Cardiac septum (tissue), 1 donor: ENCODE data around the gene FBXW5. TPM values are rescaled to one million over a fixed set of nuclear protein-coding genes. Genes with fewer than 3 reads are reported as not detected.

Source experiments
- DNase-seq: peaks from one replicate; pipeline ENCODE4 v3.0.0-alpha.2; 2020; ENCODE audit warnings: low spot score
- intact Hi-C: fragments of 100-400 bp; cut with DNase I; formaldehyde crosslinking; loops from one replicate; pipeline ENCODE4 v1.14.0; 2022
- total RNA-seq: library from RNA; stranded (reverse); fragmentation: NEBNext Ultra II Directional; extraction: Animal tissue kit (Norgen Biotek cat#: 25700); gene quantifications from one replicate; pipeline ENCODE4 v1.2.1, GENCODE V29; 2021
- donor health status: DM: no; HTN: no; CAD: no.

FBXW5 gene
- total RNA-seq, 1 donor from 2014 or later, result 162 TPM

DNA sequence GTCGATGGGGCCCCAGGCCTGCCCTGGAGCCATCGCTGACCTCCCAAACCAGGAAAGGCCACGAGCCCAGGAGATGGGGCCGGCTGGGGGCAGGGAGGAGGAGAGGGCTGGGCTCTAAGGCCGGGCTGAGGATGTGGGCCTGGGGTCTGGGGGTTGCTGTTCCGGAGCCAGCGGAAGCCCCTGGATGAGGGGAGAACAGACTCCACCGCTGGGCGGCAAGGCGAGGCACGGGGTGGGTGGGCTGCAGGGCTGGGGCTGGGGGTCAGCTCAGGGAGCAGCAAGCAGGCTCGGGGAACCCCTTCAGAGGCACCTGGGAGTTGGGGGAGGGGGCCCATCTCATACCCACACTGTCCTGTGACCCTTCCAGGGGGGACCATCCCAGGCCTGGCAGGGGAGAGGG lies 19.2 kb upstream of the FBXW5 start:
- DNase-seq, result no peak
- intact Hi-C loops, result no loop called here

DNA sequence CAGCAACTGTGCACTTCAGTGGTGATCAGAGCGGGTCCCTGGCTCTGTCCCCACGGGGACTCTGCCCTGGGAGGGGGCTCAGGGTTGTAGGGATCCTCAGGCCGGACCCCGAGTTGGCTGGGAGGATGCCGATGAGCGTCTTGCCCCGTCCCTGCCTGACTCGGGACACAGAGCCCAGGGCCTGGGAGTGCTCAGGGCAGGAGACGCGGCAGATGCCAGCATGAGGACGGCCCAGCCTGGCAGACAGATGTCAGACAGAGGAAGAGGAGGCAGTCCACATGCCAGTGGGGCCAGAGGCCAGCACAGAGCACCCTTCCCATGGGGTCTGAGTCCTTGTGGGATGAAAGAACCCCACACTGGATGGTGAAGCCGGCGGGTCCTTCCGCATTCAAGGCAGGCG lies 18.8 kb upstream of the FBXW5 start:
- intact Hi-C loops, result no loop called here
- DNase-seq, result no peak

DNA sequence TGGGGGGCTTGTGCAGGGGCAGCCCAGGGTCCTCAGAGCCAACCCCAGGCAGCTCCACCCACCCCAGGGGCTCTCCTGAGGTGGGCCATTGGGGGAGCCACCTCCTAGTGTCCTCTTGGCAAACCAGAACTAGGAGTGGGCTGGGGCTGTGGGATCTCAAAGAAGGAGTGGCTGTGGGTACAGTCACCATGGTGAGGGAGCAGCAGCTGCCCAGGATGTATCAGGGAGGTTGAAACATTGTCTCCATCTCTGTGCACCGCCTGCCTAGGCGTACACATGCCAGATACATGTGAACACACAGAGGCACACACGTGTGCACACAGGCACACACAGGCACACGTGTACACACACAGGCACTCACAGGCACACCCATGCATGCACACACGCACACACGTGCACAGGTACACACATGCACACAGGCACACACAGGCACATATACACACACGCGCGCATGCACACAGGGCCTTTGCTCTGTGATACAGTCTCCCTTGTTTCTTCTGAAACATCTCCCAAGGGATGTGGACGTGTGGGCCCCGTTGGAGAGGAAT lies 18.2 kb upstream of the FBXW5 start:
- intact Hi-C loops, result no loop called here
- DNase-seq, result no peak

DNA sequence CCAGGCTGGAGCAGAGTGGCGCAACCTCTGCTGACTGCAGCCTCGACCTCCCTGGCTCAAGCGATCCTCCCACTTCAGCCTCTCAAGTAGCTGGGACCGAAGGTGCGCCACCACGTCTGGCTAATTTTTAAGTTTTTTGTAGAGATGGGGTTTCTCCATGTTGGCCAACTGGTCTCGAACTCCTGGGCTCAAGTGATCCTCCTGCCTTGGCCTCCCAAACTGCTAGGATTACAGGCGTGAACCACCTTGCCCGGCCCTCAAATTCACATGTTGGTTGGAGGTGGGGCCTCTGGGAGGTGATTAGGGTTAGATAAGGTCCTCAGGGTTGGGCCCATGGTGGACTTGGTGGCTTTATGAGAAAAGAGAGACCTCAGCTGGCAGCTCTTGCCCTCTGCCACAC lies 17.6 kb upstream of the FBXW5 start:
- DNase-seq, result no peak

DNA sequence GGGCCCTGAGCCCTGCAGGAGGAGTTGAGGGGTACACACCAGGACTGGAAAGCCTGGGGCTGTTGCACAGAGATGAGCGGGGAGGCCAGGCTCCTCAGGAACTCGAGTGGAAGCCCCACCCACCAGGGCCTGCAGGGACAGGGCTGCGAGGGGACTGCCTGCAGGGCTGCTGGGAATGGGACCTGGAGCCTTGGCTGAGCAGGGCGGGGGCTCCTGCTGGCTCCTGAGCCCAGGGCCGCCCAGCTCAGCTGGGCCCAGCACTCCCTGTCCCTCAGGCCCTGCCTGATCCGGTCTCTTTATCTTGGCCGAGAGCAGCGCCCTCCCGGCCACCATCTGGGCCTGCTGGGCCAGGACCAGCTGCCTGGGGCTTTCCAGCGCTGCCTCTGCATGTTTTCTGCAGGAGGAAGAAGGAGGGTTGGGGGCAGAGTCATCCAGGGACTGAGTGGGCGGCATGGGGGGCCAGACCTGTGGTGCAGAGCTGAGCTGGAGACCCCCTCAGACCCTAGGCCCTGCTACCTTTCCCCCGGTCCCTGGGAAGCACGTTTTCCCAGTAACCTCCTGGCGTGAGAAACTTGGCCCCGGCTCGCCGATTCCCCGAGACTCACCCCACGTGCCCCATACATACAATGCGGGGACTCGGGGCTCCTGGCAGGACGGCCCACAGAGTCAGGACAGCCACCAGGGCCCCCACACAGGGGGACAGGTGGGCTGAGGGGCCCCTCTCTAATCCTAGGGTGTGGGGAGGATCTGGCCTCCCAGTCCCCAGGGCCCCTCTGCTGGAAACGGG lies 16.9 kb upstream of the FBXW5 start:
- intact Hi-C loops, result no loop called here
- no peak for DNase-seq

More for the DNA sequence above, 17.6 kb upstream of the FBXW5 start:
- intact Hi-C loops, result no loop called here

DNA sequence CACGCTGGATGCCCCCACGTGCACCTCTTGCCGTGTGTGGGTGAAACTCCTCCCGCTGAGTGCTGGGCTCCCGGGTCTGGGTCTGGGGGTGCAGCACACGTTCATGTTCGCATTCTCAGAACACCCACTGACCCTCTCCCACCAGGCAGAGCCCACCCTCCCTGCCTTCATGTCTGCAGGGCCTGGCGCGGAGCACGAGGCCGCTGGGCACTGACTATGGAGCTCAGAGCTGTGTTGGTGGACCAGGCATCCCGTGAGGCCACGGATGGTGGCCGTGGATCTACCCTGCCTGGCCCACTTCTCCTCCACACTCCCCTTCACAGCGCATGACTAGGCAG lies 16.4 kb upstream of the FBXW5 start:
- DNase-seq, result no peak
- intact Hi-C loops, result no loop called here

DNA sequence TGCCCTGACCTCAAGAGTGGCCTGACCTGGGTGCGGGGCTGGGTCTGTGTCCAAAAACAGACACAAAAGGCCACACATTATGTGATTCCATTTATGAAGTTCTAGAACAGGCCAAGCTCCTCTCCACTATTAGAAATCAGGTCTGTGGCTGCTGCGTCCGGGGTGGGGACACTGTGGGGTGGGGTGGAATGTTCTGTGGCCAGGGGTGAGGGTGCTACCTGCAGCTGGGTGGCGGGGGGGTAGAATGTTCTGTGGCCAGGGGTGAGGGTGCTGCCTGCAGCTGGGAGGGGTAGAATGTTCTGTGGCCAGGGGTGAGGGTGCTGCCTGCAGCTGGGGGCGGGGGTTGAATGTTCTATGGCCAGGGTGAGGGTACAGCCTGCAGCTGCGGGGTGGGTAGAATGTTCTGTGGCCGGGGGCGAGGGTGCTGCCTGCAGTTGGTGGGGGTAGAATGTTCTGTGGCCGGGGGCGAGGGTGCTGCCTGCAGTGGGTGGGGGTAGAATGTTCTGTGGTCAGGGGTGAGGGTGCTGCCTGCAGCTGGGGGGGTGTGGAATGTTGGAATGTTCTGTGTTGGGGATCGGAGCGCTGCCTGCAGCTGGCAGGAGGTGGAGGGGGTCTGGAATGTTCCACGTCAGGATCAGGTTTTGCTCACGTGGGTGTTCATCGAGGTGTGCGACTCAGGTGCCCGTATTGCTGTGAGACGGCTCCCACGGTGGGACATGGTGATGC lies 15.8 kb upstream of the FBXW5 start:
- no peak for DNase-seq
- intact Hi-C loops, result no loop called here

DNA sequence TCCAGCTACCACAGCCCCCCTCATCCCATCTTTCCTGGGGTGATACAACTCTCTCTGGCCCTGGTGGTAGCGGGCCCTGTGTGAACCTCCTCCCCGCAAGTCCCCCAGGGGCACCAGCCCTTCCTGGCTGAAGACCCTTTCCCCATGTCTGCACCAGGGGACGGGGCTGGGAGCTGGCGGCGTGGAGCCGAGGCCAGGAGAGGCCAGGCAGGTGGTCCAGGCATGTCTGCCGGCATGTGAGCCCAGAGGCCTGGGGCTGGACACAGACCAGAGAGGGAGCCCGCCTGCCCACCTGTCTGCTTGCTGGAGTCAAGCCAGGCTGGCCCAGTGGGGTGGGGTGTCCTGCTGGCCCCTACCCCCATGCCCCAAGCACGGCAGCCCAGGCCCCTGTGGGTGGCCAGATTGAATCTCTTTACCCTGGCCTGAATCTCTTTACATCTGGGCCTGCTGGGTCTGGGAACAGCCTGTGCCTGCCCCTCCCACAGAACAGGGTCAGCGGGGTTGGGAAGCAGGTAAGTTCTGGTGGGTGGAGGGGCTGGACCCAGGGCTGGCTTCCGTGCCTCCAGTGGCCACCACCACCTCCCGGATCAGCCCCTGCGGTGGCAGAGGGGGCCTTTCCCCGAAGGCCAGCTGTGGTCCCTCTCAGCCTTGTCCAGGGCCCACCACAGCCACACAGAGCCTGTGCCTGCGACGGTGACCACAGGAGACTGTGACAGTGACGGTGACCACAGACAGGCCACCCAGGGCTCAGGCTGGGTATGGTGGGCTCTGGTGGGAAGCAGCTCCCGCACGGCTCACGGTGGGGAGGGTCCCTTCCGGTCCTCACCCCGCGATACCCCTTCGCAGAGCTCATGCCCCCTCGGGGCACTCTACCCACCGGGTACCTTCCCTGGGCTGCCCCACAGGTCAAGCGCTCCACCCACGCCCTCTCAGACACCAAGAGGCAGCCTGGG lies 14.6 kb upstream of the FBXW5 start:
- no peak for DNase-seq
- intact Hi-C loops, result no loop called here

DNA sequence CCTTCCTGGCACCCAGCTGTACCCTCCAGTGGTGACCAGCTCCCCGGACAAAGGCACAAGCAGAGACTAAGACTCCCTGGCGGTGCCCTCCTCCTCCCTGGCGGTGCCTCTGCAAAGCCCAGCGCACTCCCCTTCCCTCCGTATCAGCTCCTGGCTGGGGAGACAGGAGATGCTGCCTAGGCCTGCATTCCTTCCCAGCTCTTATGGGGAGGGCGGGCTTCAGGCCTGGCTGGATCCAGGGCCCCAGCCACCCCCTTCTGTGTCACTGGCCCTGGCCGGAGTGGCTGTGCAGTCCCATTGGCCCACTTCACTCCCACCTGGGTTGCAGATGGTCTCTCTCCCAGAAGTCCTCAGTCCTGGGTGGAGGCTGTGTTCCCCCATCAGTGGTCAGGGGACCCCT lies 13.9 kb upstream of the FBXW5 start:
- DNase-seq, result no peak
- intact Hi-C loops, result no loop called here

DNA sequence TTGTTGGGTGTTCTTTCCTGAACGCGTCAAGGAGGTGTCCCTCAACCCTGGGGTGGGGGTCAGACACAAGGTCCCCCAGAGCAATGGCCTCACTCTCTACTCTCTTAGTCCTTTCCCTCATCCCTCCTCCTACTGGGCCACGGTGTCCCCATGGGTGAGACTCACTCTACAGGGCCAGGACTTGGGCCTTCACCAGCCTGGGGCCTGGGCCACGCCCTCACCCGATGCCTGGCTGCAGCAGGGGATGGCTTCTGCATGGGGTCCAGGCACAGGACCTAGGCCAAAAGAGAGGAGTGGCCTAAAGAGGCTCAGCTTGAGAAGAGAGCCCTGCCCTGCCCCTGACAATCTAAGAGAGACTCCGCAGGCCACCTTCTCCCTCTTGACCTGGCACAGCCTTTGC lies 13.4 kb upstream of the FBXW5 start:
- intact Hi-C loops, result no loop called here
- DNase-seq, result no peak

DNA sequence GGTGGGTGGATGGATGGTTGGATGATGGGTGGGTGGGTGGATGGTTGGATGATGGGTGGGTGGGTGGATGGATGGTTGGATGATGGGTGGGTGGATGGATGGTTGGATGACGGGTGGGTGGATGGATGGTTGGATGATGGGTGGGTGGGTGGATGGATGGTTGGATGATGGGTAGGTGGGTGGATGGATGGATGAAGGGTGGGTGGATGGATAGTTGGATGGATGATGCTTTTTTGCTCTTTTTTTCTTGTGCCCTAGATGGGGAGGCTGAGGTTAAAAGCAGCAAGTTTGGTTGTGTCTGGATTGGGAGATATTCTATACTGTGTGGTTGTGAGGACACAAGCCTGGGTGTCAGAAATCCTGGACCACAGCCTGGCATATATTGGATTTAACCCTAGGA lies 12.9 kb upstream of the FBXW5 start:
- DNase-seq, result no peak
- intact Hi-C loops, result no loop called here

DNA sequence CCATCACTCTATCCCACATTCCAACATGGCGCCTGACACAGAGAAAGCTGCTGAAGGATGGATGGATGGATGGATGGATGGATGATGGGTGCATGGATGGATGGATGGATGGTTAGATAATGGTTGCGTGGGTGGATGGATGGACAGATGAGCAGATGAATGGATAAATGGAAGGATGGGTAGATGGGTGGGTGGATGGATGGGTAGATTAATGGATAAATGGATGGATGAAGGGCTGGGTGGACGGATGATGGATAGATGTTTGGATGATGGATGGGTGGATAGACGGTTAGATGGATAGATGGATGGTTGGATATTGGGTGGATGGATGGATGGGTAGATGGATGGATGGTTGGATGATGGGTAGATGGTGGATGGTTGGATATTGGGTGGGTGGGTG lies 12.1 kb upstream of the FBXW5 start:
- intact Hi-C loops, result no loop called here
- DNase-seq, result no peak

DNA sequence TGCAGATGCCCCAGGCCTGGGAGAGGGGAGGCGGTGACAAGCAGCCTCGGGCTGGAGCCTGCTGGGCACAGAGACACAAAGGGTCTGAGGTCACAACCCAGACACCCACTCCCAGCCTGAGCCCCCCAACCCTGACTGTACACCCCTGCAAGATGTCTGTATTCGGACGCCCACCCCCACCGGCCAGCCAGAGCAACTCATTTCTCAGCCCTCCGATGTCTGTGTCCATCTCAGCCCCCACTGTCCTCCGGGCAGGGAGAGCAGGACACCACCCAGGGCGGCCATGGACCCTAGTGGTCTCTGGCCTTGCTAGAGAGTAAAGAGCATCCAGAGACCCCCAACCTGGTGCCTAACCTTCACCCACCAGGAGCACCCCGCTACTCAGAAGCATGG lies 11.4 kb upstream of the FBXW5 start:
- DNase-seq, result no peak
- intact Hi-C loops, result no loop called here

DNA sequence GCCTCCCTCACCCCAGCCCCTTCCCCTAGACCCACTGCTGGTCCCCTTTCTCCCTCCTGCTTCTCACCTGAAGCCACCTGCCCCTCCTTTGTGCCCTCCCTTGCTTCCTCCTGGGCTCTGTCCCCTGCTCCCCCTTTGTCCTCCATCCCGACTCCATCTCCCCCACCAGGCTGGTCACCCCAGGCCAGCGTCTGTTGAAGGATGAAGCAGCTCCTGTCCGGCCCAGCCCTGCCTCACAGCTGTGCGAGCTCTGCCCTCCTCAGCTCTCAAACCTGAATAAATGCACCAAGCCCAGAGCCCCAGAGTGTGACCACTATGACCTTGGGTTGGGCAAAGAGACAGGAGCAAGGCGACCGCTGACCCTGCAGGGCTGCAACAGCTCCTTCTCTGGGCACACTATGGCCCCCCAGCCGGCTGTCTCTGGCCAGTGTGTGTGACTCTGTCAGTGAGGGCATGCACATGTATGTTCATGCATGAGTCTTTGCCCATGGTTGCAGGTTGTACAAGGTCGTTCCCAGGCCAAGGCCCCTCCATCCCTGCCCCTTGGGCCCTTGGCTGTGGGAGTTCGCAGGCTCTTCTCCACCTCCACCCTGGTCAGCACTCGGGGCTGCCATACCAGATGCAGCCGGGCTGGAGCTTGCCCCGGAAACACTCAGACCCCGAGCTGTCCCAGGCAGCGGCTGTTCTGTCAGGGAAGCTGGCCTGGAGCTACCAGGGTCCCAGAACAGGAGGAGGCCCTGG lies 10.8 kb upstream of the FBXW5 start:
- DNase-seq, result no peak
- intact Hi-C loops, result no loop called here

DNA sequence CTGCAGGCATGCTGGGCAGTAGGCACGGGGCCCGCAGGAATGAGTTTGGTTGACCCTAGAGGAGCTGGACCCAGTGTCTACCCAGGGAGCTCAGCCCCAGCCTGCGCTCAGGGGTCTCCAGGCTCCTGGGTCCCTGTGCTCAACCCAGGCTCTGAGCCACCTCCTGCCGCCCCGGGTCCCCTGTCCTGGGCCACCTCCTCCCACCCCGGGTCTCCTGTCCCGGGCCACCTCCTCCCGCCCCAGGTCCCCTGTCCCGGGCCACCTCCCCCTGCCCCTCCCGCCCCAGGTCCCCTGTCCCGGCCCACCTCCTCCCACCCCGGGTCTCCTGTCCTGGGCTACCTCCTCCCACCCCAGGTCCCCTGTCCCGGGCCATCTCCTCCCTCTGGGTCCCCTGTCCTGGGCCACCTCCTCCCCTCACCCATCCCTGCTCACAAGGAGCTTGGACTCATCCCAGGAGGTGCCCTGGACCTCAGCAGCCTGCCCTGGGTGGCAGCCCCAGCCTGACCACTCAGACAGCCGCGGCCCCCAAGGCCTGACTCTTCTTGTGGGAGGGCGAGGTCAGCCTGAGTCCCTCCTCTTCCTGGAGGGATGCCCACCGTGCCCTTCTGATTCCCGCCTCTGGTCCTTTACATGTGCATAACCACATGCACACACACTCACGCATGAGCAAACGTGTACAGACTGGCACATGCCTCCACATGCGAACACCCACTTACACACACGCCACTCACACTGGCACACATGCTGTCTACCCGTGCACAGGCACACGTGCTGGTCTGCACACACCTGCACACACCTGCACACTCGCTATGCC lies 9.9 kb upstream of the FBXW5 start:
- intact Hi-C loops, result no loop called here

DNA sequence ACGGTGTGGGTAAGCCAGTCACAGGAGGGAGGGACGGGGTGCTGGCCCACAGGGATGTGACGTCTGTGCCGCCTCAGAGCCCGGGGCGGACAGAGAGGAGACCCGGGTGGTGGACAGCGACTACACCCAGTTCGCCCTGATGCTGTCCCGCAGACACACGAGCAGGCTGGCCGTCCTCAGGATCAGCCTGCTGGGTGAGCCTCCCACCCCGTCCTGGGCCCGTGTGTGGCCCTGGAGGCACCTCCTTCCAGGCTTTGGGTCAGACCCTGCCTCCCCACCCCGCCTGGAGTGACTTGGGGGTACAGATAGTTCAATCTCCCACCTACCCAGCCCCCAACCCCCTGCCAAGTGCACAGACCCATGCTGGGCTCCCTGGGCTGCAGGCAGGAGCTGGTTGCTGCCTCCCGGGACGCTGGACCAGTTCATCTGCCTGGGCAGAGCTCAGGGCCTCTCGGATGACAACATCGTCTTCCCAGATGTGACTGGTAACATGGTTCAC lies 9.3 kb upstream of the FBXW5 start:
- DNase-seq, result no peak
- intact Hi-C loops, result loop anchor here (2.0 kb wide), 1 partner anchor 21 kb away; no protein-coding TSS in a partner anchor

More for the DNA sequence above, 9.9 kb upstream of the FBXW5 start:
- no peak for DNase-seq

DNA sequence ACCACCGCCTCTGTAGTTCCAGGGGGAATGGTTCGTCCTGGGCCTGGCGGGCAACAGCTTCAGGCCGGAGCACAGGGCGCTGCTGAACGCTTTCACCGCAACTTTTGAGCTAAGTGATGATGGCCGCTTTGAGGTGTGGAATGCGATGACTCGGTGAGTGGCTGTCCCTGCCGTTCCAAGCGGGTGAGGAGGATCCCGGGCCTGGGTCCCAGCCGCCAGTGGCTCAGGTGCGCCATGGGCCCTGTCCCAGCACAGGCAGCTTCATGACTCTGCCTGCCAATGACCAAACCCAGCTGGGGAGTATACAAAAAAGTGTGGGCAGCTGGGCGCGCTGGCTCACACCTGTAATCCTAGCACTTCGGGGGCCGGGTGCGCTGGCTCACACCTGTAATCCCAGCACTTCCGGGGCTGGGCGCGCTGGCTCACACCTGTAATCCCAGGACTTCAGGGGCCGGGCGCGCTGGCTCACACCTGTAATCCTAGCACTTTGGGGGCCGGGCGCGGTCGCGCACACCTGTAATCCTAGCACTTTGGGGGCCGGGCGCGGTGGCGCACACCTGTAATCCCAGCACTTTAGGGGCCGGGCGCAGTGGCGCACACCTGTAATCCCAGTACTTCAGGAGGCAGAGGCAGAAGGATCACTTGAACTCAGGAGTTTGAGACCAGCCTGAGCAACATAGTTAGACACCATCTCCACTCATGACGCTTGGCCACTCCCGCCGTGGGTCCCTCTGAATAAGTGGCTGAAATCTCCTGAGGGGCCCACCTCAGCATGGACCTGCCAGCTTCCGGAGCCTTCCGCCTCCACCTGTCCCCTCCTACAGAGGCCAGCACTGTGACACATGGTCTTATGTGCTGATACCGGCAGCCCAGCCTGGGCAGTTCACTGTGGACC lies 8.6 kb upstream of the FBXW5 start:
- no peak for DNase-seq
- intact Hi-C loops, result loop anchor here (2.0 kb wide), 1 partner anchor 22 kb away; no protein-coding TSS in a partner anchor
